DND-41 (cell line): ENCODE data around the gene IFT43.

Experiments
- ATAC-seq: fragments of 200-7000 bp; cut with Tn5 transposase; 3 replicates; pipeline ENCODE4 v1.9.1; 2021; ENCODE audit warnings: low read depth; ENCODE audit not compliant: insufficient read depth
- DNase-seq: peaks from one replicate; pipeline ENCODE4 v3.0.0-alpha.2; 2020
- H2AFZ ChIP-seq: 2 replicates; pipeline ENCODE4 v1.6.0; 2012; ENCODE audit warnings: low read depth, low read length
- H3K27ac ChIP-seq: 2 replicates; pipeline ENCODE4 v1.5.1; 2012; ENCODE audit warnings: low read length, inconsistent platforms
- H3K27me3 ChIP-seq: fragments of 200-600 bp; sonication (generic); 2 replicates; pipeline ENCODE4 v1.6.0; 2012; ENCODE audit warnings: low read length, mild to moderate bottlenecking, inconsistent platforms; ENCODE audit not compliant: insufficient read depth, poor library complexity
- H3K36me3 ChIP-seq: 2 replicates; pipeline ENCODE4 v1.5.1; 2012; ENCODE audit warnings: low read length, inconsistent platforms; ENCODE audit not compliant: insufficient read depth
- H3K4me1 ChIP-seq: 2 replicates; pipeline ENCODE4 v1.5.1; 2012; ENCODE audit warnings: mild to moderate bottlenecking, low read length; ENCODE audit not compliant: insufficient read depth
- H3K4me2 ChIP-seq: 2 replicates; pipeline ENCODE4 v1.6.0; 2012; ENCODE audit warnings: mild to moderate bottlenecking, moderate library complexity, low read length, inconsistent platforms; ENCODE audit not compliant: insufficient read depth
- H3K4me3 ChIP-seq, 2 experiments: fragments of 200-600 bp in 1 of 2; shearing (Covaris generic) in 1 of 2; 2 replicates each; pipeline ENCODE4 v1.5.1; 2012 to 2016; ENCODE audit warnings: inconsistent platforms in 2 of 2, low read length in 2 of 2, mild to moderate bottlenecking in 2 of 2, low read depth in 1 of 2, moderate library complexity in 1 of 2
- H3K79me2 ChIP-seq: 2 replicates; pipeline ENCODE4 v1.6.0; 2012; ENCODE audit warnings: low read length, inconsistent platforms; ENCODE audit not compliant: insufficient read depth
- H3K9ac ChIP-seq: 2 replicates; pipeline ENCODE4 v1.6.0; 2012; ENCODE audit warnings: low read depth, mild to moderate bottlenecking, inconsistent platforms, low read length, moderate library complexity
- H3K9me3 ChIP-seq: 2 replicates; pipeline ENCODE4 v1.5.1; 2012; ENCODE audit warnings: low read length, moderate library complexity, mild to moderate bottlenecking, inconsistent platforms; ENCODE audit not compliant: insufficient read depth, severe bottlenecking
- H4K20me1 ChIP-seq: 2 replicates; pipeline ENCODE4 v1.6.0; 2012; ENCODE audit warnings: low read length; ENCODE audit not compliant: insufficient read depth
- EZH2 ChIP-seq: IDR thresholded peaks from 3 replicates; pipeline ENCODE4 v1.6.1; 2012; ENCODE audit warnings: borderline replicate concordance, low read depth, mild to moderate bottlenecking, moderate library complexity, low read length, inconsistent platforms; ENCODE audit not compliant: severe bottlenecking
- TF ChIP-seq, protein P1 (sequence below): IDR thresholded peaks from 2 replicates; pipeline ENCODE4 v1.5.1; 2012; ENCODE audit warnings: borderline replicate concordance, low read length, moderate library complexity, mild to moderate bottlenecking; ENCODE audit not compliant: poor library complexity, severe bottlenecking; ENCODE audit errors: extremely low read depth

Gene IFT43

DNA sequence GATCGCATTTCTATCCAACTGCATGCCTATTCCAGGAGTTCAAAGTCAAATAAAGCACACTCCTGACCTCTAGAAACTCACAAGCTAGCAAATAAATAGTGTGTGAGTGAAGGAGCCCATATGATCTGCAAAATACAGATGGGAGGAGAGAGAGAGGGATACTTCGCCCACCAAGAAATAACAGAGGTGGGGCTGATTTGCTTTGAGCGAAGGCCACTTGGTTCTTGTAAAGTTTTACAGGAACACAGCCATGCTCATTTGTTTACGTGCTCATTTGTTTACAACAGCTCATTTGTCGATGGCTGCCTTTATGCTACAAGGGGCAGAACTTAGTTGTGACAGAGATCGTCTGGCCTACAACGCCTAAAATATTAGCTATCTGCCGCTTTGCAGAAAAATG lies 102.8 kb downstream of the IFT43 start:
- Histone ChIP-seq H2AFZ (no peak overlapping the region), H3K79me2 (no peaks in the 10 kb centered on the region), H3K9me3 (no peaks in the 10 kb centered on the region), H4K20me1 (peaks cover 5% of the 10 kb centered on the region; the same call in 1 of the 2 replicates), H3K27ac (no peak overlapping the region), H3K4me3 (no peak overlapping the region), H3K27me3 (peaks cover 5% of the 10 kb centered on the region), H3K9ac (no peak overlapping the region), H3K4me1 (no peaks in the 10 kb centered on the region), H3K36me3 (no peaks in the 10 kb centered on the region), H3K4me2 (no peak overlapping the region)
- ATAC-seq (no peak), DNase-seq (no peak)
- TF ChIP-seq EZH2, result no peak
- TF ChIP-seq, protein P1, sequence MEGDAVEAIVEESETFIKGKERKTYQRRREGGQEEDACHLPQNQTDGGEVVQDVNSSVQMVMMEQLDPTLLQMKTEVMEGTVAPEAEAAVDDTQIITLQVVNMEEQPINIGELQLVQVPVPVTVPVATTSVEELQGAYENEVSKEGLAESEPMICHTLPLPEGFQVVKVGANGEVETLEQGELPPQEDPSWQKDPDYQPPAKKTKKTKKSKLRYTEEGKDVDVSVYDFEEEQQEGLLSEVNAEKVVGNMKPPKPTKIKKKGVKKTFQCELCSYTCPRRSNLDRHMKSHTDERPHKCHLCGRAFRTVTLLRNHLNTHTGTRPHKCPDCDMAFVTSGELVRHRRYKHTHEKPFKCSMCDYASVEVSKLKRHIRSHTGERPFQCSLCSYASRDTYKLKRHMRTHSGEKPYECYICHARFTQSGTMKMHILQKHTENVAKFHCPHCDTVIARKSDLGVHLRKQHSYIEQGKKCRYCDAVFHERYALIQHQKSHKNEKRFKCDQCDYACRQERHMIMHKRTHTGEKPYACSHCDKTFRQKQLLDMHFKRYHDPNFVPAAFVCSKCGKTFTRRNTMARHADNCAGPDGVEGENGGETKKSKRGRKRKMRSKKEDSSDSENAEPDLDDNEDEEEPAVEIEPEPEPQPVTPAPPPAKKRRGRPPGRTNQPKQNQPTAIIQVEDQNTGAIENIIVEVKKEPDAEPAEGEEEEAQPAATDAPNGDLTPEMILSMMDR, result no peak

DNA sequence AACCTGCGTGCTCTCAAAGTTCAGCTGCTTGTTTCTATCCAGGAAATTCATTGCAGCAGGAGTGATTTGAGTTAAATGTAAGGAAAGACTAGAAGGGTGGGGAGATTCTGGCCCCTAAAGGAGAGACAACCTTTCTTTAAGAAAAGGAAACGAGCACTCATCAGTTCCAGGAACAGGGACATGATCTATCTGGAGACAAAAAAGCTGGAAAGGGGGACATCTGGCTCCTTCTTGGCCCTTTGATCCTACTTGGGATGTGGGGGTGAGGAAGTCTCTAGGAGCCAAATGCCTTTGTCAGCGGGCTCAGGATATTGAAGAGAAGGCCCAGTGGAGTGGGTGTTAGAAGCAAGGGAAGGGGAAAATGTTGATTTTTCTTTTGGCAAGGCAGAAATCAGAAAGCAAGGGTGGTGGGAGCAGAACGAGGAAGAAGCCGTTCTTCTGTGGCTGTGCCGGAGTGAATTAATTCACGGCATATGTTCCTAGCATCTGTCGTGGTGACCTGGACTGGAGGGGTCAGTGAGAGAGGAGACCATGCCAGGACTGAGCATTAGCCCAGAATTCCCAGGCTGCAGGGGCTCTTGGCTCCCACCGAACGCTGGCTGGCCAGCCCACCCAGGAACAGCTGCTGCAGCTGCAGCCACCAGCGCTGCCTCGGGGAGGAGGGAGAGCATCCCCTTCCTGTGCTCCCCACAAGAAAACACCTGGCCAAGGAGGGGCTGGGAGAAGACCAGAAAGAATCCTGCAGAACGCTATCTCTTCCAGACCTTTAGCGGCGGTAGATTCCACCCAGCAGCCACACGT lies 103.4 kb downstream of the IFT43 start:
- H3K4me1 ChIP-seq, result no peaks in the 10 kb centered on the region
- H4K20me1 ChIP-seq, result peaks cover 5% of the 10 kb centered on the region; the same call in 1 of the 2 replicates
- no peak overlapping the region for H3K4me2 ChIP-seq
- TF ChIP-seq EZH2, result no peak
- TF ChIP-seq, protein P1, result no peak
- H3K27me3 ChIP-seq, result peaks cover 5% of the 10 kb centered on the region
- H3K9ac ChIP-seq, result no peak overlapping the region
- no peak for ATAC-seq
- H3K27ac ChIP-seq, result no peak overlapping the region
- no peak overlapping the region for H2AFZ ChIP-seq
- H3K36me3 ChIP-seq, result no peaks in the 10 kb centered on the region
- no peak overlapping the region for H3K4me3 ChIP-seq
- no peaks in the 10 kb centered on the region for H3K9me3 ChIP-seq
- no peak for DNase-seq
- H3K79me2 ChIP-seq, result no peaks in the 10 kb centered on the region

DNA sequence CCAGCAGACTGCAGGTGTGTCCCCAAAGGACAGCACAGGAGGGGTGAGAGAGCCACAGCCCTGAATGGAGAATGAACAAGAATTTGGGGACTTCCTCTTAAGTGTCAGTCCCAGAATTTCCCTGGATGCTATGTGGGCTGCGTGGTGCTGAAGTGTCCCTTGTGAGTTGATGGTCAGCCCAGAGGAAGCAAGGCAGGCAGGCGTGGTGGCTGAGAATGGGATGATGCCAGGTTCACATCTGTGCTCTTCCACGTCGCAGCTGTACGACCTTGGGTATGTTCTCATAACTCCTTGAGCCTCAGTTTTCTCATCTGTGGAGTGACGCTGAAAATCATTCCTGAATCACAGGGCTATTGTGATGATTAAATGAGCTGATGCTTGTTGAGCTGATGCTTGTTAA lies 104.0 kb downstream of the IFT43 start:
- Histone ChIP-seq H3K9me3 (no peaks in the 10 kb centered on the region), H3K27me3 (peaks cover 5% of the 10 kb centered on the region), H3K27ac (no peak overlapping the region), H2AFZ (no peak overlapping the region), H3K79me2 (no peaks in the 10 kb centered on the region), H3K9ac (no peak overlapping the region), H3K4me3 (no peak overlapping the region), H3K36me3 (no peaks in the 10 kb centered on the region), H4K20me1 (peaks cover 5% of the 10 kb centered on the region; the same call in 1 of the 2 replicates), H3K4me2 (no peak overlapping the region), H3K4me1 (no peaks in the 10 kb centered on the region)
- TF ChIP-seq, protein P1, result no peak
- no peak for TF ChIP-seq EZH2
- DNase-seq (no peak), ATAC-seq (no peak)
